SK-N-MC (cell line): ENCODE measurements around the gene RING1.

Source experiments
- EZH2 ChIP-seq: fragments of 200-600 bp; sonication (generic); IDR thresholded peaks from one replicate; pipeline ENCODE4 v1.6.1; 2017; ENCODE audit warnings: antibody characterized with exemption
- POLR2AphosphoS5 ChIP-seq: IDR thresholded peaks from 2 replicates; pipeline ENCODE4 v1.6.1; 2012; ENCODE audit warnings: mild to moderate bottlenecking, low read depth, low read length, borderline replicate concordance

GRCh38 chr6:33185654-33186187 is 22.6 kb upstream of the RING1 start:
- no peak for TF ChIP-seq EZH2
- TF ChIP-seq POLR2AphosphoS5: no peak
